SU-DHL-6 (cell line): Measurements from ENCODE around the gene TMED1.

Experiments used
- H2AFZ ChIP-seq: fragments of 200-600 bp; sonication (generic); 2 replicates; pipeline ENCODE4 v1.6.1; 2014; ENCODE audit warnings: low read depth, mild to moderate bottlenecking, moderate library complexity, mixed read lengths, antibody characterized with exemption, low read length; ENCODE audit not compliant: severe bottlenecking
- H3F3A ChIP-seq: fragments of 200-600 bp; shearing (Covaris generic); 2 replicates; pipeline ENCODE4 v1.6.0; 2016; ENCODE audit warnings: antibody characterized with exemption, mild to moderate bottlenecking; ENCODE audit not compliant: insufficient read depth
- H3K27ac ChIP-seq: fragments of 200-600 bp; sonication (generic); 2 replicates; pipeline ENCODE4 v1.5.1; 2016; ENCODE audit warnings: low read depth, mild to moderate bottlenecking, low read length, moderate library complexity, mixed read lengths
- H3K27me3 ChIP-seq: fragments of 200-600 bp; sonication (generic), shearing (Covaris generic); 2 replicates; pipeline ENCODE4 v1.6.0; 2014; ENCODE audit warnings: mild to moderate bottlenecking, low read length
- H3K36me3 ChIP-seq: fragments of 200-600 bp; sonication (generic); 2 replicates; pipeline ENCODE4 v1.6.1; 2014; ENCODE audit warnings: mild to moderate bottlenecking, low read length, mixed read lengths
- H3K4me2 ChIP-seq: fragments of 300-600, 200-600 bp; shearing (Covaris generic), sonication (generic); 2 replicates; pipeline ENCODE4 v1.6.0; 2014; ENCODE audit warnings: low read length, low read depth, mild to moderate bottlenecking; ENCODE audit not compliant: poor library complexity, severe bottlenecking
- H3K4me3 ChIP-seq: fragments of 200-600 bp; sonication (generic); 2 replicates; pipeline ENCODE4 v1.5.1; 2014; ENCODE audit warnings: antibody characterized with exemption, low read length, mild to moderate bottlenecking, mixed read lengths; ENCODE audit not compliant: insufficient read depth, poor library complexity, severe bottlenecking
- H3K79me2 ChIP-seq: fragments of 200-600 bp; sonication (generic); 2 replicates; pipeline ENCODE4 v1.6.1; 2014; ENCODE audit warnings: mild to moderate bottlenecking, low read length, moderate library complexity; ENCODE audit not compliant: insufficient read depth
- H3K9ac ChIP-seq: fragments of 200-600 bp; sonication (generic); 2 replicates; pipeline ENCODE4 v1.7.0; 2014; ENCODE audit warnings: mild to moderate bottlenecking, low read length
- H3K9me2 ChIP-seq: fragments of 200-600 bp; sonication (generic); replicated peaks from 2 replicates; pipeline ENCODE4 v1.6.1; 2014; ENCODE audit warnings: low read length; ENCODE audit not compliant: insufficient read depth
- H3K9me3 ChIP-seq: fragments of 200-600 bp; sonication (generic); 2 replicates; pipeline ENCODE4 v1.6.1; 2014; ENCODE audit warnings: low read length, mixed read lengths; ENCODE audit not compliant: insufficient read depth
- H4K20me1 ChIP-seq: fragments of 200-600 bp; sonication (generic); 2 replicates; pipeline ENCODE4 v1.6.1; 2014; ENCODE audit warnings: low read depth, mild to moderate bottlenecking, antibody characterized with exemption, low read length, moderate library complexity, mixed read lengths
- CTCF ChIP-seq: fragments of 200-600 bp; sonication (generic); IDR thresholded peaks from one replicate; pipeline ENCODE4 v1.5.1; 2017; ENCODE audit warnings: antibody characterized with exemption, mild to moderate bottlenecking, low read length, moderate library complexity; ENCODE audit not compliant: insufficient read depth, poor library complexity, severe bottlenecking
- EZH2phosphoT487 ChIP-seq: fragments of 200-600 bp; sonication (generic), shearing (Covaris generic); conservative IDR thresholded peaks from 2 replicates; pipeline ENCODE4 v1.6.1; 2018; ENCODE audit warnings: mild to moderate bottlenecking, antibody characterized with exemption, low read length, moderate library complexity, mixed read lengths

TMED1 gene

GRCh38 chr19:10836479-10837330 lies 693 bp upstream of the TMED1 start:
- H3K9me3 ChIP-seq = no peaks in the 10 kb centered on the region

GRCh38 chr19:10835089-10835753 lies 791 bp downstream of the TMED1 start:
- Histone ChIP-seq H4K20me1 (no peaks in the 10 kb centered on the region), H3F3A (peaks cover 12% of the 10 kb centered on the region), H2AFZ (no peak overlapping the region), H3K9me3 (no peaks in the 10 kb centered on the region), H3K9ac (no peak overlapping the region), H3K4me3 (no peak overlapping the region), H3K79me2 (no peaks in the 10 kb centered on the region), H3K9me2 (no peaks in the 10 kb centered on the region), H3K27me3 (no peaks in the 10 kb centered on the region), H3K4me2 (peak overlapping the region; percentile 58), H3K36me3 (no peaks in the 10 kb centered on the region), H3K27ac (peak overlapping the region; percentile 84; the same call in 1 of the 2 replicates)
- TF ChIP-seq EZH2phosphoT487 = no peak
- TF ChIP-seq CTCF = no peak

More at GRCh38 chr19:10836479-10837330, 693 bp upstream of the TMED1 start:
- Histone ChIP-seq H3K27me3 (no peaks in the 10 kb centered on the region), H2AFZ (peak overlapping the region; percentile 84), H3K9me2 (no peaks in the 10 kb centered on the region), H4K20me1 (no peaks in the 10 kb centered on the region), H3K9ac (peak overlapping the region; percentile 78), H3K27ac (peak overlapping the region; percentile 84), H3K79me2 (no peaks in the 10 kb centered on the region), H3K4me3 (peak overlapping the region; percentile 62), H3F3A (peaks cover 12% of the 10 kb centered on the region), H3K36me3 (no peaks in the 10 kb centered on the region), H3K4me2 (peak overlapping the region; percentile 58)
- TF ChIP-seq CTCF (no peak), EZH2phosphoT487 (no peak)

GRCh38 chr19:10832939-10833296 lies 3.1 kb downstream of the TMED1 start:
- no peaks in the 10 kb centered on the region for H3K9me2 ChIP-seq
- no peak for TF ChIP-seq CTCF
- no peak for TF ChIP-seq EZH2phosphoT487
- H3K36me3 ChIP-seq = no peaks in the 10 kb centered on the region
- no peak overlapping the region for H3K27ac ChIP-seq
- H3F3A ChIP-seq = peaks cover 12% of the 10 kb centered on the region
- H3K27me3 ChIP-seq = no peaks in the 10 kb centered on the region
- no peak overlapping the region for H3K9ac ChIP-seq
- no peaks in the 10 kb centered on the region for H3K9me3 ChIP-seq
- H3K4me3 ChIP-seq = no peak overlapping the region
- H4K20me1 ChIP-seq = no peaks in the 10 kb centered on the region
- H3K79me2 ChIP-seq = no peaks in the 10 kb centered on the region
- H3K4me2 ChIP-seq = no peak overlapping the region
- no peak overlapping the region for H2AFZ ChIP-seq
